Muscle of arm (tissue), 12 donors: ENCODE measurements around the gene TYMP. TPM values are rescaled to one million over a fixed set of nuclear protein-coding genes. Genes with fewer than 3 reads are reported as not detected.
"Not testable (repeated sequence)": the region's sequence is repeated elsewhere in the genome, so short reads cannot be mapped to it uniquely, and the experiment has no call there.

Experiments used
- DNase-seq: peaks from one replicate; pipeline ENCODE4 v3.0.0-alpha.2; 2013
- polyA plus RNA-seq, 12 donors: library from polyadenylated mRNA; unstranded; fragments of 120-200 nt; gene quantifications; one replicate each; pipeline ENCODE4 v1.2.1, GENCODE V29; 2013; ENCODE audit not compliant: insufficient read length in 12 of 12

TYMP gene
- polyA plus RNA-seq, 12 donors, result 1.9 to 25.0 (median 2.9) TPM; not detected in 1

- no peak for DNase-seq
Measured at GRCh38 chr22:50544078-50544745, 14.4 kb upstream of the TYMP start.

- DNase-seq, result no peak
Measured at GRCh38 chr22:50542416-50542927, 12.7 kb upstream of the TYMP start.

DNA sequence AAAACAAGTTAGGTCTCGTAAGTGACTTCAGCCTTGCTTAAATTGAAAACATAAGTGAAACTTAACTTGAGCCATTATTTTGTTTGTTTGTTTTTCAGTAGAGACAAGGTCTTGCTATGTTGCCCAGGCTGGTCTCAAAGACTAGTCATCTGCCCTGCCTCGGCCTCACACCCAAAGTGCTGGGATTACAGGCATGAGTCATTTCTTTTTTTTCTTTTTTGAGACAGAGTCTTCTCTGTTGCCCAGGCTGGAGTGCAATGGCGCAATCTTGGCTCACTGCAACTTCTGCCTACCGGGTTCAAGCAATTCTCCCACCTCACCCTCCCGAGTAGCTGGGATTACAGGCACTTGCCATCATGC is 11.8 kb upstream of the TYMP start:
- DNase-seq, result not testable (repeated sequence)

DNA sequence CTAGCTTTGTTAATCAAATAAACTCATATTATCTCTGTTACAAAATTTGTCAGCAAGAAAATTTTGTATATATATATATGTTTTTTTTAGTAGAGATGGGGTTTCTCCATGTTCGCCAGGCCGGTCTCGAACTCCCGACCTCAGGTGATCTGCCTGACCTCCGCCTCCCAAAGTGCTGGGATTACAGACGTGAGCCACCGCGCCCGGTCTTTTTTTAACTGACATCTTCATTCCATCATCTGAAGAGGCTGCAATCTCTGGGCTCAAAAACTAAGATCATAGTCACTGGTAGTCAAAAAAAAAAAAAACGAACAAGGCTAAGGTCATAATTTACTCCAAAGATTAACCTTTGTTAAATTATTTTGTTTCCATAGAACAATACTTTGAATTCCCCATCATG is 10.6 kb upstream of the TYMP start:
- DNase-seq, result no peak

DNA sequence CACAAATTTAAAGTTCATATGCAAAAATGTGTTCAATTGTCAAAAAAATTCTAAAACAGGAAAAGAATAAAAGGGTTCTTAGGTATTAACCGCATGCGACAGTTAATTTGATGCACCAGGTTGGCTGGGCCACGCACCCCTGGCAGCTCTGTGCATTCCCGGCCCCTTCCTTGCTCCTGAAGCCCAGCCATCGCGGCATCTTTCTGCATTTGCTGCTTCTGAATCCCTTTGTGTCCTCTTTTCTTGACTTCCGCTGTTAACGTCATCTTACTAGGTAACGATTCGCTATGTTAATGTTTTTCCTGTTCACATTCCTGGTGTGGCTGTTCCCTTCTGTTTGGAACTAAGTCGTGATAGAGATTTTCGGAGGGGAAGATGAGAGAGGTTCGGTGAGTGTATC is 8.0 kb upstream of the TYMP start:
- no peak for DNase-seq

DNA sequence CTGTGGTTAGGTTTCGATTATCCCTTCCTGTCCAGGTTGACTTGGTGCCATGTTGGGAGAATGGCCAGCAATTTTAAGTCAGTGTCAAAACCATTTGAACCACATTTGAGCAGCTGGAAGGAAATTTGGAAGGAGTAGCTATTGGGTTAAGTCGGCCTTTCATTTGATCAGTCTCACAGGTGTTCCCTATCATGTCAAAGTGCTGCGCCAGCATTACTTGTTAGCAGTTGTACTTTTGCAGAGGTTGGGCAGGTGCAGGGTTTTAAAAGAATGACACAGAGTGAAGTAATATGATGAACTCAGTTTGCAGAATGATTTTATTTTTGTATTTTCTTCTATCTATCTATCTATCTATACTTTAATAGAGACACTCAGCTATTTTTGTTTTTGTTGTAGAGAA is 6.4 kb upstream of the TYMP start:
- no peak for DNase-seq

GRCh38 chr22:50535113-50535512 is 5.3 kb upstream of the TYMP start:
- DNase-seq, result no peak

DNA sequence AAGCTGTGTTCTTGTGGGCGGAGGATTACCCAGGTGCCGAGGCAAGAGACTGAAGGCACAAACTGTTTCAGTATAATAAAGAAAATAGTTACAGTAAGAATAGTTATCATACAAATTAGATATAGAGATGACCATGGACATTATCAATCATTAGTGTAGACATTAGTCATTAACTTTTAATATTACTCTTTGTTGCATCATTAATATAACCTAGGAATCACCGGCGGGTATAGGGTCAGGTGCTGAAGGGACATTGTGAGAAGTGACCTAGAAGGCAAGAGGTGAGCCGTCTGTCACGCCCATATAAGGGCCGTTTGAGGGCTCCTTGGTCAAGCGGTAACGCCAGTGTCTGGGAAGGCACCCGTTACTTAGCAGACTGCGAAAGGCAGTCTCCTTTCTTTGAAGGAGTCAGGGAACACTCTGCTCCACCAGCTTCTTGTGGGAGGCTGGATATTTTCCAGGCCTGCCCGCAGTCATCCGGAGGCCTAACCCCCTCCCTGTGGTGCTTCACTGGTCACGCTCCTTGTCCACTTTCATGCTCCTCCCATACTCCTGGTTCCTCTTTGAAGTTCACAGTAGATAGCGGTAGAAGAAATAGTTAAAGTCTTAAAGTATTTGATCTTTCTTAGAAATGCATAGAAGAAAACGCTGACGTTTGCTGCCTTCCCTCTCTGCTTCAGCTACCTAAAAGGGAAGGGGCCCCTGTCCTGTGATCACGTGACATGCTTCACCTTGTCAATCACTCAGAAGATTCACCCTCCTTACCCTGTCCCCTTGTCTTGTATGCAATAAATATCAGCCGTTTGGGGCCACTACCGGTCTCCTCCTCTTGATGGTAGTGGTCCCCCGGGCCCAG is 4.3 kb upstream of the TYMP start:
- not testable (repeated sequence) for DNase-seq

DNA sequence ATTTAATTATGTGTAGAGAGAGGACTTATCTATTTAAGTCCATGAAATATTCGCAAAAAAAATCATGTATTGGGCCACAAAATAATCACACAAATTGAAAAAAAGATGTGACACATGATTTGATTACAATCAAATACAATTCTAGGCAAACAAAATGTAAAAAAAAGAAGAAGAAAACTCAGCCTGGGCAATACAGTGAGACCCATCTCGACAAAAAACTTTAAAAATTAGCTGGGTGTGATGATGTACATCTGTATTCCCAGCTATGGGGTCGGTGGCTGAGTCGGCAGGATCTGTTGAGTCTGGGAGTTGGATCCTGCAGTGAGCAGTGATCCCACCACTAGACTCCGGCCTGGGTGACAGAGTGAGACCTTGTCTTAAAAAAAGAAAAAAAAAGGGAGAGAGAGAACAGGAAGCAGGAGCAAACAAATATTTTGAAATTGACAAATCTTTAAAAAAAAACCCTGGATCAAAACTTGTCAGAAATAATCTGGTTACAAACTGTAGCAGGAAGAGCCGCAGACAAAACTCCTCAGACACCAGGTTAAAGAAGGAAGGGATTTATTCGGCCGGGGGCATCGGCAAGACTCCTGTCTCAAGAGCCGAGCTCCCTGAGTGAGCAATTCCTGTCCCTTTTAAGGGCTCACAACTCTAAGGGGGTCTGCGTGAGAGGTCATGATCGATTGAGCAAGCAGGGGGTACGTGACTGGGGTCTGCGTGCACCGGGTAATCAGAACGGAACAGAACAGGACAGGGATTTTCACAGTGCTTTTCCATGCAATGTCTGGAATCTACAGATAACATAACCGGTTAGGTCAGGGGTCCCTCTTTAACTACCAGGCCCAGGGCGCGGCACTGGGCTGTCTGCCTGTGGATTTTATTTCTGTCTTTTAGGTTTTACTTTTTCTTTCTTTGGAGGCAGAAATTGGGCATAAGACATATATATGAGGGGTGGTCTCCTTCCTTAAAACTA is 3.3 kb upstream of the TYMP start:
- no peak for DNase-seq

DNA sequence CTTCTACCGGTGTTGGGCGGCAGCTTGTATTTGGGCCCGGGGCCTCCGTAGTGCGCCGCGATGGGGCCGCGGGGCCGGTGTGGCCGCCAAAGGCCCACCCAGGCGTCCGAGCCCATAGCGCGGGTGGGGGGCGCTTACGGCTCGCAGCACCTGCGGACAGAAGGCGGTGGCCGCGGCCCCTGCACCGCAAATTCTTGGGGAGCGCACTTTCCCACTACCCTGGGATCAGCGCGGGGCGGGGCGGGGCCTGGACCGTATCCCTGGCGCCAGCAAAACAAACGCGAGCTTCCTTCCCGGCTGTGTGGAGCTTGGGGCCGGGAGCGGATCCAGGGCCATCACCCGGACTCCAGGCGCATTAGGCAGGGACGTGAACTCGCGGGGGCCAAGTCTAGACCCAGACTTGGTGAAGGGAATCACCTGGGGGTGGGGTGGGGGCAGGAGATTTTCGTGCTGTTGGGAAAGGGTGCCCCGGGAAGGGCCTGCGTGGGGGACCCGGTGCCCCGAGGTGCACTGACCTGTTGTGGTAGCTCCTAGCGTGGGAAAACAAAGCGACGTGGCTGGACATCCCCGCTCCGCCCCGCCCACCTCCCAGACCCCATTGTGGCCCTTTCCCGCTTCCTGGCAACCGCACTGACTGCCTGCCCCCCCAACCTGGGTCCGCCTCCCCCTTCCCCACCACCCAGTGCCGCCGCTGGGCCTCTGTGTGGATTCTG is 2.3 kb upstream of the TYMP start:
- no peak for DNase-seq

DNA sequence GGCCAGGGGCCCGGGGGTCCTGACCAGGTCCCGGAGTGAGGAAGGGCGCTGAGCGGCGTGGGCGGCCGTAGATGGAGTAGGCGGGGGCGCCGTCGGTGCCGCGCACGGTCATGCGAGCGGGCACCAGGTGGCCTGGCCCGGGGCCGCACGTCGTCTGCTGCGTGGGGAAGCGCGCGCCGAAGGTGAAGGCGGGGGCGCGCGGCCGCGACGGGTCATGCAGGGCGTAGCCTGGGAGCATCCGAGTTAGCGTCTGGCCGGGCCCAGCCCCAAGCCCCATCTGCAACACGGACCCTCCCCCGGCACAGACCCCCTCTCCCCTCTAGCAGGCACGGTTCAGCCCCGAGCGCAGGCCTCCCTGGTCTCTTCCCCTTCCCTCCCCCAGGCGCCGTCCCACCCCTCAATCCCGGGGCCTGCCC is 1.7 kb upstream of the TYMP start:
- DNase-seq, result no peak

- no peak for DNase-seq
Measured at GRCh38 chr22:50530877-50531545, 1.2 kb upstream of the TYMP start.

GRCh38 chr22:50530580-50530876 is 716 bp upstream of the TYMP start:
- no peak for DNase-seq

GRCh38 chr22:50529416-50529896 is 356 bp downstream of the TYMP start:
- DNase-seq, result no peak

DNA sequence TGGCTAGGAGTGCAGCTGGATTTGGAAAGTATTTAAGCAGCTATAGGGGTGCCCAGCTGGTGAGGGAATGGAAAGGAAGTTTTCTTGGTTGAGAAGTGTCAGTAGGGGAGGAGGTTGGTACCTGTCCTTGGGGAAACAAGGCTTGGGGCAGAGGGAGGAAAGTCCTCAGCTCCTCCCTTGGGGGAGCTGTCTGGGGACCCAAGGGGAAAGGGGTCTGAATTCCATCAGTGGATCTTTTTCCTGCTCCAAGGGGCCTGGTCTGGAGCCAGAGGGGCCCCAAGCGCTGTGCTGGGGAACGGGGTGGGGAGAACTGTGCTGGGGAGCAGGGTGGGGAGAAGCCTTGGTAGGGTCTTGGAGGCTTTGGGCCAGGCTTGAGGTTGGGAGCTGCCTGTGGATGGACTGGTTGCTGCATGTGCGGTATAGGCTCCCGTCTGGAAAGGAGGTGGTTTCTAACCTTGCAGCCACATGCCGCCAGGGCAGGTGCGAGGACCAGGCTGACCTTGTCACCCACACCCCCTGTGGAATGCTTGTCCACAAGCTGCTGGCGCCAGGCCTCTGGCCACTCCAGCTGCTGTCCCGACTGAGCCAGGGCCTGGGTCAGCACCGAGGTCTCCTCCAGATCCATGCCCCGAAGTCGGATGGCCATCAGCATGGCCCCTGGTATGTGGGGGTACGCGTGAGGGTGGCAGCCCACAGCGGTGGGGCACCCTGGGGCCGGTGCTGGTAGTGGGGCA is 963 bp downstream of the TYMP start:
- DNase-seq, result no peak

GRCh38 chr22:50527921-50528681 is 1.7 kb downstream of the TYMP start:
- no peak for DNase-seq

GRCh38 chr22:50526834-50527801 is 2.7 kb downstream of the TYMP start:
- DNase-seq, result no peak
